Measurements from ENCODE around the gene ZPLD1. TPM values are rescaled to one million over a fixed set of nuclear protein-coding genes. Genes with fewer than 3 reads are reported as not detected.

The ZPLD1 gene
- total RNA-seq, 1 donor from 2014 or later: not detected

DNA sequence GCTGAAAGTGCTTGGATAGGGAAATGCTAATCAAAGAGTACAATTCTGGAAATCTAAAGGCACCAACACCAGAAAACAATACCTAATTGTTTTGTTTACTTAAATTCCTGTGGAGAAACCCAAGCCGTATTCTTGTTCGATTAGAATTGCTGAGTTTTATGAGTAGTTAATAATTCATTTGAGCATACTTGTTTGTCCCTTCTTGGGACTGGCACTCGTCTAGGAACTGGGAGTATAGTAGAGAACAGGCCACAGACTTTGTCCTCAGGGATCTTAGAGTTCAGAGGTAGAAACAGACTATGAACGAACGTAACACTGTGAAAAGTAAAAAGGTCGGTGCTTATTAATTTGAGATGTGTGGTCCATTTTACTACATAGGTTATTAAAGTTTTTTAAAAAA, 39.4 kb downstream of the ZPLD1 start:
- Histone ChIP-seq H3K36me3 (no peaks in the 10 kb centered on the region), H3K9me3 (no peaks in the 10 kb centered on the region), H3K27me3 (ENCODE audit: low read depth) (no peaks in the 10 kb centered on the region), H3K4me1 (no peaks in the 10 kb centered on the region), H3K27ac (no peak overlapping the region), H3K4me3 (no peak overlapping the region)
- intact Hi-C loops (cut with DNase I): no loop called here
- no peak for DNase-seq
- TF ChIP-seq, protein P1, sequence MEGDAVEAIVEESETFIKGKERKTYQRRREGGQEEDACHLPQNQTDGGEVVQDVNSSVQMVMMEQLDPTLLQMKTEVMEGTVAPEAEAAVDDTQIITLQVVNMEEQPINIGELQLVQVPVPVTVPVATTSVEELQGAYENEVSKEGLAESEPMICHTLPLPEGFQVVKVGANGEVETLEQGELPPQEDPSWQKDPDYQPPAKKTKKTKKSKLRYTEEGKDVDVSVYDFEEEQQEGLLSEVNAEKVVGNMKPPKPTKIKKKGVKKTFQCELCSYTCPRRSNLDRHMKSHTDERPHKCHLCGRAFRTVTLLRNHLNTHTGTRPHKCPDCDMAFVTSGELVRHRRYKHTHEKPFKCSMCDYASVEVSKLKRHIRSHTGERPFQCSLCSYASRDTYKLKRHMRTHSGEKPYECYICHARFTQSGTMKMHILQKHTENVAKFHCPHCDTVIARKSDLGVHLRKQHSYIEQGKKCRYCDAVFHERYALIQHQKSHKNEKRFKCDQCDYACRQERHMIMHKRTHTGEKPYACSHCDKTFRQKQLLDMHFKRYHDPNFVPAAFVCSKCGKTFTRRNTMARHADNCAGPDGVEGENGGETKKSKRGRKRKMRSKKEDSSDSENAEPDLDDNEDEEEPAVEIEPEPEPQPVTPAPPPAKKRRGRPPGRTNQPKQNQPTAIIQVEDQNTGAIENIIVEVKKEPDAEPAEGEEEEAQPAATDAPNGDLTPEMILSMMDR (IDR thresholded peaks at IDR 0.05): no peak
- no peak for ATAC-seq

DNA sequence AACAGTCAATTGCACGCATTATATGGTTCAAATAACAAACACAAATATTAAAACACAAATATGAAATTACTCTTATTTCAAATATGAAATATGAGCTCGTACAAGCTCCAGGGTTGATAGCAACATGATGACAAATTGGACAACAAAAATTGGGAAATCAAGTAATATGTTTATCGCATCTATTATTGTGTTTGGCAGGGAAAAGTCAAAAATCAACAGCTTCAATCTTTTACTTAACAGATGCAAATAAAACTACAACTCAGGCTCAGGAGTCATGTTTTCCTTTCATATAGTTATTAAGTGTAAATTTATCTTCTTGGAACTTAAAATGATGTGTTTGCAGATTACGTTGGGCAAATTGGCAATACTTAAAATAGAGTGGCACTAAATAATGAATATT, 41.4 kb downstream of the ZPLD1 start:
- intact Hi-C loops (cut with DNase I): no loop called here
- Histone ChIP-seq H3K4me3 (no peak overlapping the region), H3K27me3 (ENCODE audit: low read depth) (no peaks in the 10 kb centered on the region), H3K27ac (no peak overlapping the region), H3K36me3 (no peaks in the 10 kb centered on the region), H3K9me3 (no peaks in the 10 kb centered on the region), H3K4me1 (no peaks in the 10 kb centered on the region)
- ATAC-seq (no peak), DNase-seq (no peak)
- TF ChIP-seq, protein P1 (IDR thresholded peaks at IDR 0.05): no peak

DNA sequence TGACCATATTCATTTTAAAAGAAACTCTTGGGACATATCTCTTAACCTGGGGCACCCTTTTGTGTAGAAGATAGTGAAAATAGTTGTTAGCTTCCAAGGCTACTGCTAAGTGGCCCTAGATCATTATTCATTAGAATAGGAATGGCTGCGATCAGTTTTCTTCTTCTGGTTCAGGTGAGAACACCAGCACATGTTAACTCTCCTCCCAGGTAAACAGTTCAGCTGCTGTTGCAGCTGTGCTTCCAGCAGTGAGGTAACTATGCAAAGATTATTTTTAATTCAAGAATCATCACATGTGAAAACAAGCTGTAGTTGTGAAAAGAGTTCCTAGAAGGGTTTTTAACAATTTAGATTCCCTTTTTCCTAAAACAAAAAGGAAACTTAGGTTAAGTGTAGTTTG, 43.3 kb downstream of the ZPLD1 start:
- no peak overlapping the region for H3K4me3 ChIP-seq
- TF ChIP-seq, protein P1 (IDR thresholded peaks at IDR 0.05): no peak
- ATAC-seq (no peak), DNase-seq (no peak)
- H3K9me3 ChIP-seq: no peaks in the 10 kb centered on the region
- no peaks in the 10 kb centered on the region for H3K4me1 ChIP-seq
- H3K27ac ChIP-seq: no peak overlapping the region
- H3K36me3 ChIP-seq: no peaks in the 10 kb centered on the region
- H3K27me3 ChIP-seq (ENCODE audit: low read depth): no peaks in the 10 kb centered on the region
- intact Hi-C loops (cut with DNase I): no loop called here

DNA sequence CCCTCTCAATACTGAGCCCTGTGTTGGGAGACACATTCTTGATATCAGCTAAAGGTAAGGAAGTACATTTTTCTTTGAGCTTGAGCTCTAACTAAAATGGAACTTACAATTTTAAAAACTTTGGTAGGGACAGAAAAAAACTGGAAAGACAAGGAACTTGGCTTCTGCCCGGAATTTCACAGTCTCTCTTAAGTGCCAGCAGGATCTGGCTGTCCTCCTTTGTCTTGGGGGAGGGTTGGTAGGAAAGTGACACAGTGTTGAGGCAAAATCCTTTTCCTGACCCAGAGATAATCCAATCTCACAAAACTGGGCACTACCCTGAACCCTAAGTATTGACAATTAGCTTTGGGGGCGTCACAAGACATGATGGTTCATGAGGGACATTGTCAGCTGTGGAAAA, 45.3 kb downstream of the ZPLD1 start:
- no peaks in the 10 kb centered on the region for H3K4me1 ChIP-seq
- intact Hi-C loops (cut with DNase I): no loop called here
- no peak for ATAC-seq

DNA sequence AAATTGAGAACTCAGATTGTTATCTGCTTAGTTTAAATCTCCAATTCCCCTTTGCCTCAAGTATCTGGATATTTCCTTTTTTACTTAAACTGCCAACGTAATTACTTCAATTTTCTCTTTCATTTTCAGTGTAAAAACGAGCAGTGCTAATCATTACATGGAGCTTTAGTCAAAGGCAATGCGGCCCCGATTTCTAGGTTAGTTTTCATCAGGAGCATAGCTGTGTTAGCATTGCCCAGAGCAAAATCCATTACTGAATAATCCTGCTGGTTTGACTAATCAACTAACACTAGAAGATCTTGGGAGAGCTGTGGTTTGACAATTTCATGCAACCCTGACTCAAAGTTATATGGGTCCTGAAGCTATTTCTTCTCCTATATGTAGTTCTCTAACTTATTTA, 46.2 kb downstream of the ZPLD1 start:
- no peak overlapping the region for H3K4me3 ChIP-seq
- ATAC-seq (no peak), DNase-seq (no peak)
- intact Hi-C loops (cut with DNase I): no loop called here
- no peaks in the 10 kb centered on the region for H3K9me3 ChIP-seq
- no peak overlapping the region for H3K27ac ChIP-seq
- TF ChIP-seq, protein P1 (IDR thresholded peaks at IDR 0.05): no peak
- no peaks in the 10 kb centered on the region for H3K36me3 ChIP-seq
- H3K27me3 ChIP-seq (ENCODE audit: low read depth): no peaks in the 10 kb centered on the region
- no peaks in the 10 kb centered on the region for H3K4me1 ChIP-seq

More for the DNA sequence above, 45.3 kb downstream of the ZPLD1 start:
- Histone ChIP-seq H3K27me3 (ENCODE audit: low read depth) (no peaks in the 10 kb centered on the region), H3K27ac (no peak overlapping the region), H3K4me3 (no peak overlapping the region), H3K36me3 (no peaks in the 10 kb centered on the region), H3K9me3 (no peaks in the 10 kb centered on the region)
- DNase-seq: no peak
- TF ChIP-seq, protein P1 (IDR thresholded peaks at IDR 0.05): no peak

DNA sequence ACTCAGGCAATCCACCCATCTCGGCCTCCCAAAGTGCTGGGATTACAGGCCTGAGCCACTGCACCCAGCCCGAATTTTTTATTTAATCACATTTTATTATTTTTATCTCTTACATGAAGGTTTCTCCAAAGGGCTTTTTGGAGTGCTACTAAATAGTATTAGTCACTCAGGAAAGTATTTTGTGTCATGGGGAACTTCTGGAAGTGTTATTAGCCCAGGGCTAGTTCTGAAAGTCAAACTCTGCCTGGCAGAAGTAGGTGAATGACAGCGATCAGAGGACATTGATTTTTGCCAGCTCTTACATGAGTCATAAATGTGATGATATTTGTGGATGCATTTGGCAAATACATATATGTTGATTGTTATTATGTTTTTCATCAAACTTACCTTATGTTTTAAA, 48.7 kb downstream of the ZPLD1 start:
- DNase-seq: no peak
- no peaks in the 10 kb centered on the region for H3K9me3 ChIP-seq
- intact Hi-C loops (cut with DNase I): no loop called here
- no peaks in the 10 kb centered on the region for H3K36me3 ChIP-seq
- no peak overlapping the region for H3K27ac ChIP-seq
- no peaks in the 10 kb centered on the region for H3K4me1 ChIP-seq
- TF ChIP-seq, protein P1 (IDR thresholded peaks at IDR 0.05): no peak
- ATAC-seq: no peak
- no peaks in the 10 kb centered on the region for H3K27me3 ChIP-seq (ENCODE audit: low read depth)
- no peak overlapping the region for H3K4me3 ChIP-seq
